GM12891 (cell line): ENCODE data around the gene RNF217.

ENCODE experiments used
- PAX5 ChIP-seq: IDR thresholded peaks from 2 replicates; pipeline ENCODE4 v1.6.1; 2011; ENCODE audit warnings: low read length, moderate library complexity, mild to moderate bottlenecking; ENCODE audit not compliant: insufficient read depth, severe bottlenecking
- POLR2A ChIP-seq: IDR thresholded peaks from 2 replicates; pipeline ENCODE4 v1.6.1; 2011; ENCODE audit warnings: low read depth, low read length, control low read depth
- POLR2AphosphoS5 ChIP-seq: IDR thresholded peaks from 2 replicates; pipeline ENCODE4 v1.6.1; 2011; ENCODE audit warnings: low read depth, low read length, control low read depth
- SPI1 ChIP-seq: IDR thresholded peaks from 2 replicates; pipeline ENCODE4 v1.6.1; 2011; ENCODE audit warnings: low read depth, low read length, control low read depth
- TAF1 ChIP-seq: IDR thresholded peaks from 2 replicates; pipeline ENCODE4 v1.6.1; 2011; ENCODE audit warnings: low read depth, low read length, control low read depth

DNA sequence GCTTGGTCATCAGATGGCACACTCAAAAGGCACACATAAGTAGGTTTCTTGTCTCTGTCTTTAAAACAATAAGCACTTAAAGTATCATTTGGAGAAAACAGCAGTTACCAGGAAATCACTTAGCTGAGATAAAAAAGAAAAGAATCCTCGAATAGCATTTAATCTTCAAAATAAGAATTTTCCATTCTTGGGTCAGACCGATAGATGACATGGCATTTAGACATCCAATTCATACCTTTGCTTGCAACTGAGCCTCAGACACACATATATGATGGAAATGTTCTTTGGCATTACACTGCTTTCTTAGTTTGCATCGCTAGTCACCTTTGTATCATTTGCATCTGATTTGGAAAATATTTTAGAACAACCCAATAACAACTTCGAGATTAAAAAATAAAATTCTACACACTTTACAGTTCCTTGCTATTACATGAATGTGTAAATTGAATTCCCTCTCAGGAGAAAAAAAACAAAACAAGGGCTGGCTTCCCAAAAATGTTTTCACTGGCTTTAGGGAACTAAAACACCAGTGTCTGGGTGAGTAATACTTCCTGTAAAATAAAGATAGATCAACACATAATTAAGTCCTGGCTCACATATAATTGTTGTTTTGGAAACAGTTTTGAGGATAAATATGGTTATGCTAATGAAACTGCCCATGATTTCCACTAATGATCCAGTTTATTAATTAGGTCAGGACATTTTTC, 1.3 kb upstream of the RNF217 start:
- TF ChIP-seq TAF1 (no peak), POLR2AphosphoS5 (no peak), SPI1 (no peak), POLR2A (no peak), PAX5 (no peak)
